NCI-H1048 (cell line): ENCODE results near the gene KRT73.

Experiments
- DNase-seq: peaks from one replicate; lab custom pipeline; 2025; lab: John Stamatoyannopoulos, UW

Gene KRT73

GRCh38 chr12:52618216-52618615, at the start of gene KRT73:
TSS of gene KRT73 (minus strand) at chr12:52618559. CDS start at chr12:52618524, 35 bp downstream.
- no peak for DNase-seq

GRCh38 chr12:52667931-52668330, 49.6 kb upstream of the KRT73 start:
- DNase-seq = no peak

GRCh38 chr12:52667509-52667908, 49.1 kb upstream of the KRT73 start:
- DNase-seq = no peak

- DNase-seq = no peak
Measured at GRCh38 chr12:52666471-52666870, 48.1 kb upstream of the KRT73 start.

- DNase-seq = no peak
Measured at GRCh38 chr12:52663420-52663819, 45.1 kb upstream of the KRT73 start.

GRCh38 chr12:52662918-52663229, 44.5 kb upstream of the KRT73 start:
- no peak for DNase-seq

- DNase-seq = no peak
Measured at GRCh38 chr12:52662093-52662917, 43.9 kb upstream of the KRT73 start.

- DNase-seq = no peak
Measured at GRCh38 chr12:52661668-52662067, 43.3 kb upstream of the KRT73 start.

- DNase-seq = no peak
Measured at GRCh38 chr12:52660934-52661499, 42.7 kb upstream of the KRT73 start.

- no peak for DNase-seq
Measured at GRCh38 chr12:52659951-52660350, 41.6 kb upstream of the KRT73 start.

GRCh38 chr12:52659395-52659794, 41.0 kb upstream of the KRT73 start:
- no peak for DNase-seq

GRCh38 chr12:52658196-52658595, 39.8 kb upstream of the KRT73 start:
- DNase-seq = no peak

GRCh38 chr12:52657250-52657902, 39.0 kb upstream of the KRT73 start:
- no peak for DNase-seq

GRCh38 chr12:52656616-52657015, 38.3 kb upstream of the KRT73 start:
- DNase-seq = no peak

GRCh38 chr12:52655720-52656124, 37.4 kb upstream of the KRT73 start:
- no peak for DNase-seq

GRCh38 chr12:52655251-52655650, 36.9 kb upstream of the KRT73 start:
- no peak for DNase-seq

GRCh38 chr12:52651726-52652261, 33.4 kb upstream of the KRT73 start, which contains the start of gene KRT2:
TSS of gene KRT2 (minus strand) at chr12:52652211. CDS start at chr12:52652142, 69 bp downstream.
- no peak for DNase-seq

GRCh38 chr12:52650520-52651081, 32.2 kb upstream of the KRT73 start:
- no peak for DNase-seq

- DNase-seq = no peak
Measured at GRCh38 chr12:52649066-52649465, 30.7 kb upstream of the KRT73 start.

GRCh38 chr12:52648012-52648550, 29.7 kb upstream of the KRT73 start:
- DNase-seq = no peak

- DNase-seq = no peak
Measured at GRCh38 chr12:52647601-52648000, 29.2 kb upstream of the KRT73 start.

GRCh38 chr12:52646613-52647012, 28.3 kb upstream of the KRT73 start:
- no peak for DNase-seq
